Fibroblast of the aortic adventitia (primary cell): ENCODE measurements around the gene ZBTB20. TPM values are rescaled to one million over a fixed set of nuclear protein-coding genes. Genes with fewer than 3 reads are reported as not detected.
A peak's percentile ranks its signal among the peaks of the same experiment; 100 is the strongest.

Experiments used
- DNase-seq: peaks from one replicate; pipeline ENCODE4 v3.0.0-alpha.2; 2010; ENCODE audit warnings: low read depth
- H3K4me3 ChIP-seq: 2 replicates; pipeline ENCODE4 v1.5.1; 2011; ENCODE audit warnings: low read depth, mild to moderate bottlenecking, control low read depth, low read length, moderate library complexity
- total RNA-seq: library from RNA; depleted of rRNA; stranded (reverse); fragments of >200 nt; gene quantifications from 2 replicates; pipeline ENCODE4 v1.2.3, GENCODE V29; 2012; ENCODE audit warnings: low replicate concordance
- TF ChIP-seq, protein P1 (sequence below): IDR thresholded peaks from 2 replicates; pipeline ENCODE4 v1.5.1; 2011; ENCODE audit warnings: mild to moderate bottlenecking, low read length, control low read depth, inconsistent platforms; ENCODE audit not compliant: insufficient read depth

The ZBTB20 gene
- total RNA-seq, 1 donor: 47.2 TPM

DNA sequence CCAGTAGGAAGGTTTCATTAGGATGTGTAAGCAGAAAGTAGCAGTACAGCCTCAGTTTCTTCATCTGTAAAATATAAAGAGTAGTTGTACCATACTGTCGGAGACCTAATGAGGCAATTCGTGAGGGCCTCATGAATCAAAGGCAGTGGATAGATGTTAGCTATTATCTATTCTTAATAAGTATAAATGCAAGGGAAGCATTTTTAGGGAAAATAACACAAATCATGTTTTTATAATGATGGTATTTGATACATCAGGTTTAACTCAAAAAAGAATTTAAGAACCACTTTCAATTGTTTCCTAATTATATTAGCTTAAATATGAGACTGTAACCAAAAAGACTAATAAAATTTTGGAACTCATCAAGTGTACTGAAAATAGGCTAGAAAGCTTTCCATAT lies 309.1 kb downstream of the ZBTB20 start:
- H3K4me3 ChIP-seq: no peak overlapping the region
- no peak for DNase-seq
- TF ChIP-seq, protein P1, sequence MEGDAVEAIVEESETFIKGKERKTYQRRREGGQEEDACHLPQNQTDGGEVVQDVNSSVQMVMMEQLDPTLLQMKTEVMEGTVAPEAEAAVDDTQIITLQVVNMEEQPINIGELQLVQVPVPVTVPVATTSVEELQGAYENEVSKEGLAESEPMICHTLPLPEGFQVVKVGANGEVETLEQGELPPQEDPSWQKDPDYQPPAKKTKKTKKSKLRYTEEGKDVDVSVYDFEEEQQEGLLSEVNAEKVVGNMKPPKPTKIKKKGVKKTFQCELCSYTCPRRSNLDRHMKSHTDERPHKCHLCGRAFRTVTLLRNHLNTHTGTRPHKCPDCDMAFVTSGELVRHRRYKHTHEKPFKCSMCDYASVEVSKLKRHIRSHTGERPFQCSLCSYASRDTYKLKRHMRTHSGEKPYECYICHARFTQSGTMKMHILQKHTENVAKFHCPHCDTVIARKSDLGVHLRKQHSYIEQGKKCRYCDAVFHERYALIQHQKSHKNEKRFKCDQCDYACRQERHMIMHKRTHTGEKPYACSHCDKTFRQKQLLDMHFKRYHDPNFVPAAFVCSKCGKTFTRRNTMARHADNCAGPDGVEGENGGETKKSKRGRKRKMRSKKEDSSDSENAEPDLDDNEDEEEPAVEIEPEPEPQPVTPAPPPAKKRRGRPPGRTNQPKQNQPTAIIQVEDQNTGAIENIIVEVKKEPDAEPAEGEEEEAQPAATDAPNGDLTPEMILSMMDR: no peak

DNA sequence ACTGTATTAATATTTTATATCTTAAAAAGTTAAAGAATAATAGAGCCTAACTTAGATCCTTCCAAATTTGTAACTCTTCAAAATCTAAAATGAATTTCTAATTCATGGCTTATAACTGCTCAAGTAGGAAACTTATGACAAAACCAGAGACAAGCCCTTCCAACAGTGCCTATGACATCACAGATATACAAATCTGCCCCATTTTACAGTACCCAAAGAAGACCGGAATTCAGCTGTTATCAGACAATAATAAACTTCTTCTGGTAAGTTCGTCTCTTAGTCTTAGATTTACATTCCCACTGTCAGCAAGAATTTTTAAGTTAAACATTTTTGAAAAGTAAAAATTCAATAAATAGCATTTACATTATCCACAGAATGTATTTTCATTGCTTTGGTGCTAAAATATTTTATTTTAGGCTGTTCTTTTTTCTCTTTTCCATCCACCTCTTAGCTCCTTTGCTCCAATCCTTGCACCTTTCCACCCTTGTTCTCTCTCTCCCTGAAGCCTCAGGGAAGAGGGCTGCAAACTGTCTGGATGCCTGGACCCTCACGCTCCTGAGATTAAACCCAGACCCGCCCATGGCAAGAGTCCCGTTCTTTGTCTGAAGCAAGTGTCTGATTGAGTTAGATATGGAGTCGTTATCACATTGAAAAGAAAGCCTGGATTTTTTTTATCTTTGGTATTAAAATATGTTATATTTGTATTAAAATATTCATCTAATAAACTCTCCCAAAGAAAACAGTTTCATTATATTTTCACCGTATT lies 312.7 kb downstream of the ZBTB20 start:
- no peak for DNase-seq
- TF ChIP-seq, protein P1: no peak
- H3K4me3 ChIP-seq: no peak overlapping the region

DNA sequence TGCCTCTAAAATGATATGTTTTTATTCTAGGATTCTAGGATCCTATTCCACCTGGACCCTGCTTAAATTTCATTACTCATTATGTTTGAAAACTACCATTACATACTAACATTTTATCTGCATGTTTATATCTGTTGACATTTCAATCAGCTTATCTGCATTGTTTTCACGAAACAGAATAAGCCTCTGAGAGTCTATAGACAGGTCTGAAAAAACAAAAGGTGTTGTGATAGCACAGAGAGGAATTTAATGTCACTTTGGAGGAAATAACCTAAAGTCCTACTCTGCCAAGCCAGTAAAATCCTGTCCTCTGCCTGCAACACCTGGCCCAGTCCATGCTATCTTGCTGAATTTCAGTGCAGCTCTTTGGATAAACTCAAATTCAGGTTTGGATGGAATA lies 315.2 kb downstream of the ZBTB20 start:
- no peak for DNase-seq
- TF ChIP-seq, protein P1: no peak
- no peak overlapping the region for H3K4me3 ChIP-seq

DNA sequence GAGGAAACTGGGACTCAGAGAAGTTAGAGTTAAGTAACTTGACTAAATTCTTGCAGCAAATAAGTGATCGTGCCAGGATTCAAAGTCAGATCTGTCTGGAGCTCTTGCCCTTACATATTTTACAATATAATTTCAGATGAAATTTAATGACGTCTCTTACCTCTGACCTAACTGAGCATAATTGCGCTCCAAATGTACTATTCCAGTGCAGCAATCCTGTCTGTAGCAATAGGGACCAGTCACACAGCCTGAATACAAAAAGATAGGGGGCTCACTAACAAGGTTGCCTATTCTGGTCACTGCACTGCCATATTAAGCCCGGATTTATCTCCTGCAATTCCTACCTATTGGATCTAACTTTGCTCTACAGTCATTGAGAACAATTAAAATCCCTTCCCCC lies 316.4 kb downstream of the ZBTB20 start:
- DNase-seq: no peak
- no peak overlapping the region for H3K4me3 ChIP-seq
- TF ChIP-seq, protein P1: no peak

DNA sequence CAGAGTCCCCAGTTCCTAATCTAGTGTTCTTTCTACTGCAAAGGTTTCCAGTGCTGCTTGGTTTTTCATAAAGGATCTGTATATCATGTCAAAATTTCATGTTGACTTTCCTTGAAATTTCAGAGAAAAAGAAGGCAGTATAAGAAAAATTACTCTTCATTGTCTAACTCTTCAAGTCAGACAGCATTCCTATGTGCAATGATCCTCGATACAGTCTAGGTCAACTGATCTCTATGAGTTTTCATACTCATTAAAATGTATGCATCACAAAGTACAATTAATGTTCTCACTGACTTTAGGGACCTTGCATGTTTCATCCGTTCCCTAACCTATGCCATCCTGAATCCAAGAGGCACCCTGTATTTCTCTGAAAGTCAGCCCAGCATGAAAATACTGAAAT lies 317.3 kb downstream of the ZBTB20 start:
- TF ChIP-seq, protein P1: no peak
- no peak for DNase-seq
- H3K4me3 ChIP-seq: no peak overlapping the region

DNA sequence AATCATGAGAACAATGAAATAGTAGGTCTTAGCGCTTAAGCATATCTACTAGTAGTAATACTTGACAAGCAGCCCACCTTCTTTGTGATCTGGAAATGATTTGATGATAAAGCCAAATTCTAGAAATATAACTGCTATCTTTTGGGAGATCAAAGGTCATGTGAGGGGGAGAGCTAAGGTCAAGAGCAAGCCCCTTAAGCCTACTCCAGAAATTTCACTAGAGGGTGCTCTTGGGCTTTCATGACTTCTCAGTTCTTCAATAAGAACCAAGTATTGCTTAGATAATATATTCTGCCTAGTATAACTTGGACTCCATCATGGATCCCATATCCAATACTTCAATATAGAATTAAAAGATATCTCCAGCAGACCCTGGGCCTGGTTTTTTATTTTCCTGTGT lies 319.6 kb downstream of the ZBTB20 start:
- TF ChIP-seq, protein P1: peak; percentile 72
- peak; percentile 65 for DNase-seq
- no peak overlapping the region for H3K4me3 ChIP-seq

DNA sequence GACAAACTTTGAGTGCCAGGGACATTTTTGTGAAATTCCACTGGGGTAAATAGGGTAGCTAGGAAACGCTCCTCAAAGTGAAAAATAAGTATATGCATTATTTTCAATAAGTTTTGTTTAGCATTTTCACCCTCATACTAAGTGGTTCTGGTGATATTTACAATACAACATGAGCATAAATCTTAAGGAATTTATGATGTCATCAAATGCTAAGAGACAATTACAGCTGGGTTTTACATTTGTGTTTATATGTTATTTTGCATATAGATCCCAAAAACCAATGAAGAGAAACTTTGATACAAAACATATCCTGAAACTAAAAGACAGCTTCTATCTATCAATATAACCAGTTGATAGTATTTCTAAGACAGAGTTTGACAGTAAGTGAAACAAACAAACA lies 323.1 kb downstream of the ZBTB20 start:
- no peak overlapping the region for H3K4me3 ChIP-seq
- DNase-seq: no peak
- TF ChIP-seq, protein P1: no peak
